ENCODE results near the gene ADCY4.

DNA sequence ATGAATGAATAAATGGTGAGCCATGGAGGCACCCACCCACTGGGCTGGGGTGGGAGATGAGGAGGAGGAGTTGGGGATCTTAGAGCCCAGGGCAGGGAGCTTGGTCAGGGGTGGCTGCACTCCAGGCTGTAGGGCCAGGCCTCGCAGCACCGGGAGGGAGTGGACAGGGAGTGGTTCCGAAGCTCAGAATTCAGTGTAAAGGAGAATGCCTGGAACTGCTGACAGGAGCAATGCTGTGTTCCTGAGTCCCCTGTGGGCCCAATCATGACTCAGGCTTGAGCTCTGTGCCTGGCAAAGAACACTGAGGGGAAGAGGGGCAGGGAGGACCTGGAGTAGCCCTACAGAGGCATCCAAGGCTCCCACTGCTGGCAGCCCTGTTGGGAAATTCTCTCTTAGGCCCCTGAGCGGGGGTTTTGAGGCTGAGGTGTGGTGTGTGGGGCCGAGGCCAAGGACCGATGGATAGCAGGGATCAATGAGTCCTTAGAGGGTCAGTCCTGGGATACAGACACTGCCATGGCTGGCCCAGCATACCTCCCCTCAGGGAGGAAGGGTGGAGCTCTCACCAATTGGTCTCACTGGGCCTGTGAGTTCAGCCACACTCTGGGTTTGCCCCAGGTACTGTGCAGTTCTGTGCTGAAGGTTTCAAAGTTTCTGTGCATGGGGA lies 53.9 kb downstream of the ADCY4 start:
- TF ChIP-seq POLR2A (IDR thresholded peaks at IDR 0.05) (no peak), CTCF (IDR thresholded peaks at IDR 0.05) (no peak), EP300 (IDR thresholded peaks at IDR 0.05) (no peak), POLR2AphosphoS5 (IDR thresholded peaks at IDR 0.05) (no peak)

Measured in gastroesophageal sphincter (tissue), 3 donors.